Breast epithelium (tissue), 3 donors: Measurements from ENCODE around the gene BRD2.

Experiments
- POLR2AphosphoS5 ChIP-seq, 3 donors: sonication (generic); formaldehyde crosslinking; IDR thresholded peaks; one replicate each; pipeline ENCODE4 v1.6.1; 2017; ENCODE audit warnings: antibody characterized with exemption in 3 of 3
- TF ChIP-seq, protein P1 (sequence below), 3 donors: fragments of 450-650 bp; IDR thresholded peaks; one replicate each; pipeline ENCODE4 v1.5.1; 2016 to 2017; ENCODE audit warnings: antibody characterized with exemption in 3 of 3, mild to moderate bottlenecking in 3 of 3, moderate library complexity in 3 of 3

DNA sequence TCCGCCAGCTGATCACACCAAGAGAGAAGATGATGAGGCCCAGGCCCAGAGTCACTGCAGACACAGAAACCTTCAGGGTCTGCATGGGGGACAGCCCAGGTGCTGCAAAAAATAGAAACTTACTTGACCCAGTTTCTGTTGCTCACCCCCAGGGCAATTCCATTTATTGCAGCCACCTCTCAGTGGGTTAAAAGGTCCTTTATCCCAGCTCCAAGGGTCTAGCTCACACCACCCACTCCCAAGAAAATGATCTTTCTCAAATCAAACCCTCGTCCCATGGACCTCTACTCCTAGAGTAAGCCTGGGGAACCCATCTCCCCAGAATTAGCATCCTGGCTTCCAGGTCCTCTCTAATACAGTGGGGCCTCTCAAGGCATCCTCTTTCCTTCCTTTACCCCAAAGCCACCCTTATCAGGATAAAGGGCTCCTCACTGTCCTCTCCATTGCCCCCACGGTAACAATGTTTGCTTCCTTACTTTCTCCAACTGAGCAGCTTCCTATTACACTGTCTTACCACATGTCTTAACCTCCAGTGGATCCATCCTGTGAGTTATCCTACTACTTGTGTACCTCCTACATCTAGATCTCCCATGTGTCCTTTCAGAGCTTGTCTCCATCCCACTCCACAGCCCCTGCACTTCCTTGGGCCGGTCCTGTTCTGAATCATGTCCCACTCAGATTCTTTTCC is 32.7 kb upstream of the BRD2 start:
- TF ChIP-seq, protein P1, sequence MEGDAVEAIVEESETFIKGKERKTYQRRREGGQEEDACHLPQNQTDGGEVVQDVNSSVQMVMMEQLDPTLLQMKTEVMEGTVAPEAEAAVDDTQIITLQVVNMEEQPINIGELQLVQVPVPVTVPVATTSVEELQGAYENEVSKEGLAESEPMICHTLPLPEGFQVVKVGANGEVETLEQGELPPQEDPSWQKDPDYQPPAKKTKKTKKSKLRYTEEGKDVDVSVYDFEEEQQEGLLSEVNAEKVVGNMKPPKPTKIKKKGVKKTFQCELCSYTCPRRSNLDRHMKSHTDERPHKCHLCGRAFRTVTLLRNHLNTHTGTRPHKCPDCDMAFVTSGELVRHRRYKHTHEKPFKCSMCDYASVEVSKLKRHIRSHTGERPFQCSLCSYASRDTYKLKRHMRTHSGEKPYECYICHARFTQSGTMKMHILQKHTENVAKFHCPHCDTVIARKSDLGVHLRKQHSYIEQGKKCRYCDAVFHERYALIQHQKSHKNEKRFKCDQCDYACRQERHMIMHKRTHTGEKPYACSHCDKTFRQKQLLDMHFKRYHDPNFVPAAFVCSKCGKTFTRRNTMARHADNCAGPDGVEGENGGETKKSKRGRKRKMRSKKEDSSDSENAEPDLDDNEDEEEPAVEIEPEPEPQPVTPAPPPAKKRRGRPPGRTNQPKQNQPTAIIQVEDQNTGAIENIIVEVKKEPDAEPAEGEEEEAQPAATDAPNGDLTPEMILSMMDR (IDR thresholded peaks at IDR 0.05): no peak
- no peak for TF ChIP-seq POLR2AphosphoS5 (IDR thresholded peaks at IDR 0.05)
